H1 (cell line): Measurements from ENCODE around the gene XKR7. TPM values are rescaled to one million over a fixed set of nuclear protein-coding genes. Genes with fewer than 3 reads are reported as not detected.
A peak's percentile ranks its signal among the peaks of the same experiment; 100 is the strongest.

Experiments
- CTCF ChIA-PET: fragments of 300-600 bp; sonication (Branson Sonifier 250); formaldehyde crosslinking; loops from one replicate; lab custom pipeline; 2021; ENCODE audit not compliant: partially characterized antibody; lab: Charles Lee
- POLR2A ChIA-PET: fragments of 300-600 bp; sonication (Branson Sonifier 250); formaldehyde crosslinking; loops from one replicate; lab custom pipeline; 2021; ENCODE audit warnings: inconsistent platforms; ENCODE audit not compliant: partially characterized antibody; lab: Charles Lee
- DNase-seq, 2 experiments: peaks; one replicate each; pipeline versions ENCODE4 v3.0.0 to v3.0.0-alpha.2; 2010 to 2022; ENCODE audit warnings: low spot score in 2 of 2, low read depth in 1 of 2, mixed read lengths in 1 of 2
- FAIRE-seq: peaks from 2 replicates; lab custom pipeline; 2011; peaks lifted over from hg19 to GRCh38; lab: Jason Lieb, UNC
- H2AFZ ChIP-seq: 2 replicates; pipeline ENCODE4 v1.8.1; 2012; ENCODE audit warnings: low read length, inconsistent platforms
- H2AK5ac ChIP-seq: 2 replicates; pipeline ENCODE4 v1.6.1; 2013; ENCODE audit warnings: low read depth, low read length
- H2BK120ac ChIP-seq: replicated peaks from 2 replicates; pipeline ENCODE3; 2013; ENCODE audit warnings: low read depth, low read length, inconsistent platforms
- H2BK12ac ChIP-seq: 2 replicates; pipeline ENCODE4 v1.6.1; 2013; ENCODE audit warnings: low read depth, low read length
- H2BK15ac ChIP-seq: 2 replicates; pipeline ENCODE4 v1.6.1; 2013; ENCODE audit warnings: low read length
- H2BK20ac ChIP-seq: 2 replicates; pipeline ENCODE4 v1.6.1; 2013; ENCODE audit warnings: low read length
- H2BK5ac ChIP-seq: 2 replicates; pipeline ENCODE4 v1.6.1; 2013; ENCODE audit warnings: low read depth, low read length
- H3K14ac ChIP-seq: 2 replicates; pipeline ENCODE4 v1.6.1; 2013; ENCODE audit warnings: inconsistent platforms; ENCODE audit not compliant: insufficient read length
- H3K18ac ChIP-seq: 2 replicates; pipeline ENCODE4 v1.6.1; 2013; ENCODE audit warnings: low read length; ENCODE audit errors: extremely low read depth
- H3K23ac ChIP-seq: 2 replicates; pipeline ENCODE4 v1.6.1; 2013; ENCODE audit warnings: inconsistent platforms; ENCODE audit not compliant: insufficient read length
- H3K23me2 ChIP-seq: 2 replicates; pipeline ENCODE4 v1.6.1; 2013; ENCODE audit warnings: low read depth, low read length
- H3K27ac ChIP-seq: 2 replicates; pipeline ENCODE4 v1.6.1; 2011; ENCODE audit warnings: low read depth, low read length, inconsistent platforms
- H3K27me3 ChIP-seq, 4 experiments: replicated peaks in 1 of 4; 1 replicate in 1 of 4; 2 replicates in 3 of 4; pipeline versions ENCODE4 v1.6.1 to v1.8.1; 2011 to 2013; ENCODE audit warnings: low read length in 3 of 4, mild to moderate bottlenecking in 3 of 4, inconsistent platforms in 2 of 4, mixed read lengths in 2 of 4, moderate library complexity in 1 of 4; ENCODE audit not compliant: control insufficient read depth in 3 of 4, insufficient read depth in 3 of 4; ENCODE audit errors: extremely low read depth in 1 of 4
- H3K36me3 ChIP-seq, 4 experiments: 2 replicates each; pipeline versions ENCODE4 v1.6.1 to v1.8.1; 2011 to 2013; ENCODE audit warnings: mild to moderate bottlenecking in 4 of 4, low read length in 3 of 4, moderate library complexity in 2 of 4, control low read depth in 1 of 4, inconsistent platforms in 1 of 4; ENCODE audit not compliant: insufficient read depth in 4 of 4, control insufficient read depth in 2 of 4
- H3K4ac ChIP-seq: replicated peaks from 2 replicates; pipeline ENCODE3; 2013; ENCODE audit warnings: low read length, low read depth, mixed read lengths, inconsistent platforms; ENCODE audit not compliant: insufficient read length
- H3K4me1 ChIP-seq, 4 experiments: replicated peaks in 1 of 4; 1 replicate in 1 of 4; 2 replicates in 3 of 4; pipeline versions ENCODE4 v1.6.1 to v1.8.1; 2011 to 2013; ENCODE audit warnings: low read length in 3 of 4, inconsistent platforms in 2 of 4, mixed read lengths in 1 of 4; ENCODE audit not compliant: insufficient read depth in 4 of 4, control insufficient read depth in 3 of 4
- H3K4me2 ChIP-seq, 2 experiments: 2 replicates each; pipeline versions ENCODE4 v1.6.1 to v1.8.1; 2011 to 2013; ENCODE audit warnings: low read depth in 2 of 2, low read length in 2 of 2, control low read depth in 1 of 2, inconsistent platforms in 1 of 2, mild to moderate bottlenecking in 1 of 2; ENCODE audit not compliant: insufficient read depth in 1 of 2
- H3K4me3 ChIP-seq, 4 experiments: fragments of 200-600, 300-600 bp in 1 of 4; sonication (generic), shearing (Covaris generic), sonication (Bioruptor Twin) in 1 of 4; 2 replicates each; pipeline versions ENCODE4 v1.5.1 to v1.8.1; 2011 to 2016; ENCODE audit warnings: low read length in 4 of 4, low read depth in 3 of 4, control low read depth in 2 of 4, inconsistent platforms in 2 of 4, mild to moderate bottlenecking in 2 of 4, mixed read lengths in 1 of 4, moderate library complexity in 1 of 4; ENCODE audit not compliant: insufficient read depth in 2 of 4; ENCODE audit errors: extremely low read depth in 1 of 4
- H3K56ac ChIP-seq: replicated peaks from 2 replicates; pipeline ENCODE3; 2013; ENCODE audit warnings: low read depth, mild to moderate bottlenecking, mixed read lengths, low read length, inconsistent platforms; ENCODE audit not compliant: insufficient read length
- H3K79me1 ChIP-seq: 2 replicates; pipeline ENCODE4 v1.6.1; 2013; ENCODE audit warnings: low read depth, low read length, control low read depth
- H3K79me2 ChIP-seq, 2 experiments: 2 replicates each; pipeline versions ENCODE4 v1.6.1 to v1.8.1; 2012 to 2013; ENCODE audit warnings: low read length in 2 of 2, mild to moderate bottlenecking in 2 of 2, inconsistent platforms in 1 of 2; ENCODE audit not compliant: insufficient read depth in 2 of 2, control insufficient read depth in 1 of 2
- H3K9ac ChIP-seq, 4 experiments: replicated peaks in 1 of 4; 1 replicate in 1 of 4; 2 replicates in 3 of 4; pipeline versions ENCODE4 v1.6.1 to v1.8.1; 2011 to 2013; ENCODE audit warnings: low read depth in 3 of 4, low read length in 3 of 4, control low read depth in 2 of 4, mild to moderate bottlenecking in 2 of 4, moderate library complexity in 2 of 4, inconsistent platforms in 1 of 4; ENCODE audit errors: extremely low read depth in 1 of 4
- H3K9me3 ChIP-seq, 2 experiments: 2 replicates each; pipeline versions ENCODE4 v1.6.1 to v1.8.1; 2012 to 2013; ENCODE audit warnings: mild to moderate bottlenecking in 2 of 2, moderate library complexity in 2 of 2, control low read depth in 1 of 2, inconsistent platforms in 1 of 2, low read depth in 1 of 2, low read length in 1 of 2, mixed read lengths in 1 of 2; ENCODE audit not compliant: insufficient read depth in 2 of 2
- H4K20me1 ChIP-seq, 2 experiments: replicated peaks in 1 of 2; 2 replicates each; pipeline versions ENCODE3 to v1.8.1; 2011 to 2013; ENCODE audit warnings: inconsistent platforms in 2 of 2, low read length in 2 of 2, mild to moderate bottlenecking in 1 of 2; ENCODE audit not compliant: insufficient read depth in 2 of 2, control insufficient read depth in 1 of 2
- H4K5ac ChIP-seq: 2 replicates; pipeline ENCODE4 v1.6.1; 2013; ENCODE audit warnings: low read length, low read depth, mixed read lengths, inconsistent platforms; ENCODE audit not compliant: insufficient read length
- H4K8ac ChIP-seq: 2 replicates; pipeline ENCODE4 v1.8.0; 2013; ENCODE audit warnings: mild to moderate bottlenecking, moderate library complexity, low read length, inconsistent platforms; ENCODE audit not compliant: insufficient read depth; ENCODE audit errors: extremely low read depth
- H4K91ac ChIP-seq: replicated peaks from 2 replicates; pipeline ENCODE3; 2013; ENCODE audit warnings: low read length, mixed read lengths, inconsistent platforms; ENCODE audit not compliant: insufficient read length
- CEBPB ChIP-seq: IDR thresholded peaks from 2 replicates; pipeline ENCODE4 v1.6.1; 2012; ENCODE audit warnings: low read depth, low read length
- CREB1 ChIP-seq: IDR thresholded peaks from 2 replicates; pipeline ENCODE4 v1.6.1; 2012; ENCODE audit warnings: inconsistent platforms
- CTBP2 ChIP-seq: IDR thresholded peaks from 2 replicates; pipeline ENCODE4 v1.7.0; 2011; ENCODE audit warnings: borderline replicate concordance, mild to moderate bottlenecking, moderate library complexity, mixed read lengths, low read length; ENCODE audit not compliant: insufficient read depth, insufficient read length
- GABPA ChIP-seq: IDR thresholded peaks from 2 replicates; pipeline ENCODE4 v1.6.1; 2011; ENCODE audit warnings: mild to moderate bottlenecking, low read length, moderate library complexity, borderline replicate concordance; ENCODE audit not compliant: insufficient read depth
- GTF2F1 ChIP-seq: IDR thresholded peaks from 2 replicates; pipeline ENCODE4 v1.6.1; 2012; ENCODE audit warnings: low read depth, low read length, improper control_type of control experiment, borderline replicate concordance
- RAD21 ChIP-seq, 2 experiments: IDR thresholded peaks in 1 of 2; conservative IDR thresholded peaks in 1 of 2; 2 replicates each; pipeline ENCODE4 v1.6.1; 2011; ENCODE audit warnings: low read depth in 2 of 2, low read length in 2 of 2, improper control_type of control experiment in 1 of 2, inconsistent platforms in 1 of 2, mild to moderate bottlenecking in 1 of 2, moderate library complexity in 1 of 2
- SUZ12 ChIP-seq: fragments of 200-600 bp; sonication (generic); IDR thresholded peaks from 2 replicates; pipeline ENCODE4 v1.6.1; 2012; ENCODE audit warnings: mild to moderate bottlenecking, inconsistent platforms, low read length, moderate library complexity, mixed read lengths
- USF2 ChIP-seq: IDR thresholded peaks from 2 replicates; pipeline ENCODE4 v1.6.1; 2011; ENCODE audit warnings: low read length, improper control_type of control experiment
- WGBS, 2 experiments: shearing (Covaris generic) in 1 of 2; methylation state at CpG; one replicate each; pipeline versions ENCODE4 v1.1.6 to v1.1.7; 2013 to 2015; ENCODE audit warnings: low lambda C conversion rate in 2 of 2, mixed read lengths in 2 of 2, inconsistent platforms in 1 of 2, low coverage in 1 of 2, missing lambda C conversion rate in 1 of 2; ENCODE audit not compliant: insufficient replicate concordance in 2 of 2, insufficient coverage in 1 of 2, insufficient read length in 1 of 2; ENCODE audit errors: extremely low coverage in 1 of 2, missing lambda C conversion rate in 1 of 2; 5-methylcytosine and 5-hydroxymethylcytosine counted together
- polyA plus RNA-seq, 7 experiments: library from polyadenylated mRNA; depleted of rRNA in 3 of 7; stranded (reverse) in 5 of 7; unstranded in 2 of 7; fragments of >200 nt in 5 of 7; fragments of 200-250 nt in 2 of 7; gene quantifications; 1 replicate in 5 of 7; 2 replicates in 1 of 7; 4 replicates in 1 of 7; pipeline versions ENCODE4 v1.2.1 to v1.2.3, GENCODE V29; 2011 to 2013; ENCODE audit warnings: missing spikeins in 2 of 7, mixed read lengths in 2 of 7
- total RNA-seq: library from RNA; stranded (reverse); fragmentation: NEBNext Ultra II Directional; extraction: Animal tissue kit (Norgen Biotek cat#: 25700); gene quantifications from 2 replicates; pipeline ENCODE4 v1.2.1, GENCODE V29; 2021

XKR7 gene
- total and polyA plus RNA-seq, 2 of the 8 experiments (the other 6 are each of a cell fraction or from before 2014, with no cell fraction given) = 1.8 to 2.4 TPM

- H2BK12ac ChIP-seq = peak overlapping the region; percentile 68; the same call in 1 of the 2 replicates
- H3K27me3 ChIP-seq = peaks cover 2 to 12% (median 6%) of the 10 kb centered on the region in 4 experiments; a peak in 4 of 7 replicates
- CTCF ChIA-PET = interaction anchor here (0.7 to 6.5 kb wide), 39 partner anchors 9 to 273 kb away, joined by 3 to 71 read pairs (median 5); partner anchors contain the start of genes FOXS1 and PDRG1
- H2AK5ac ChIP-seq = no peak overlapping the region
- DNase-seq (peak; percentile 50 to 65), FAIRE-seq (peak; percentile 92)
- H3K4me2 ChIP-seq = no peak overlapping the region
- H3K23ac ChIP-seq = no peak overlapping the region
- peak overlapping the region; percentile 12; the same call in 1 of the 2 replicates for H2BK5ac ChIP-seq
- no peak overlapping the region for H3K27ac ChIP-seq
- H4K20me1 ChIP-seq = no peaks in the 10 kb centered on the region
- no peaks in the 10 kb centered on the region for H3K79me1 ChIP-seq
- no peak overlapping the region for H2BK15ac ChIP-seq
- no peaks in the 10 kb centered on the region for H3K36me3 ChIP-seq
- H3K14ac ChIP-seq = no peak overlapping the region
- peaks cover 0 to 8% (median 4%) of the 10 kb centered on the region in 4 experiments; a peak in 6 of 7 replicates for H3K4me1 ChIP-seq
- no peak overlapping the region for H2BK120ac ChIP-seq
- H3K9ac ChIP-seq = no peak overlapping the region
- peak overlapping the region; percentile 65; the same call in 1 of the 2 replicates for H3K18ac ChIP-seq
- no peak overlapping the region for H3K56ac ChIP-seq
- H3K4me3 ChIP-seq = no peak overlapping the region
- WGBS, 2 experiments = 73% methylated on average over 8 of the region's 8 CpGs; no CpG with 5 or more reads in 1 of the 2 experiments
- no peaks in the 10 kb centered on the region for H3K9me3 ChIP-seq
- H2AFZ ChIP-seq = 0 out of 2 replicates have a peak overlapping the region, but pooled peaks have one; percentile 29
- no peaks in the 10 kb centered on the region for H3K79me2 ChIP-seq
- no peak overlapping the region for H4K5ac ChIP-seq
- POLR2A ChIA-PET = interaction anchor here (0.9 to 1.8 kb wide), 4 partner anchors 9 to 34 kb away, joined by 3 to 6 read pairs (median 3); no protein-coding TSS in a partner anchor
- peak overlapping the region; percentile 39 for H4K91ac ChIP-seq
- H2BK20ac ChIP-seq = peak overlapping the region; percentile 67; the same call in 1 of the 2 replicates
- no peak overlapping the region for H4K8ac ChIP-seq
- H3K4ac ChIP-seq = peak overlapping the region; percentile 15
- H3K23me2 ChIP-seq = no peaks in the 10 kb centered on the region
- TF ChIP-seq GABPA (no peak), CTBP2 (no peak), CEBPB (0 out of 2 replicates have a peak, but pooled peaks have one; percentile 23), RAD21 (IDR thresholded peaks at IDR 0.05 in 1 of 2, conservative IDR thresholded peaks at IDR 0.05 in 1 of 2; ENCODE audit: low read depth in 2 of 2, low read length in 2 of 2) (peak; percentile 72 to 82), SUZ12 (no peak), GTF2F1 (no peak), USF2 (no peak), CREB1 (no peak)
Measured at GRCh38 chr20:31934968-31935764, 32.8 kb upstream of the XKR7 start.
